Measurements from ENCODE around the gene HEPN1.

DNA sequence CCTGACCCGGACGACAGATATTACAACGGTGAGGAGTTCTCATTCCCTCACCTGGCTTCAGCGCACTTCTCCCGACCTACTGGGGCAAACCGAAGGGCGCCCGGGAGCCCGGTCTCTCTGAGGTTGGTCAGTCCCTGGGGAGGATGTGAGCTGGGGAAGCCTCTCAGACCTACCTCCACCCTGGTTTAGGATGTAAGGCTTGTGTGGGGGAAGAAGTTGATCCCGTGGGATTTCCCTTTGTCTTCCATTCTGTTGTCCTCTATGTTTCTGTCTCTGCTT lies 41.5 kb upstream of the HEPN1 start:
- TF ChIP-seq POU2F2 (IDR thresholded peaks at IDR 0.05; ENCODE audit: low read depth, low read length) (no peak), POLR2AphosphoS5 (IDR thresholded peaks at IDR 0.05; ENCODE audit: low read depth, low read length) (no peak), TAF1 (IDR thresholded peaks at IDR 0.05; ENCODE audit: low read depth, low read length) (no peak), POLR2A (IDR thresholded peaks at IDR 0.05; ENCODE audit: low read depth, low read length) (no peak), PAX5 (IDR thresholded peaks at IDR 0.05; ENCODE audit: insufficient read depth, low read length, severe bottlenecking) (no peak)
